Kidney capillary endothelial cell (primary cell): ENCODE results near the gene MAP7.

Experiments used
- DNase-seq: peaks from one replicate; pipeline ENCODE4 v3.0.0-alpha.2; 2018; ENCODE audit warnings: low spot score

The MAP7 gene

GRCh38 chr6:136564180-136564579 lies 14.0 kb upstream of the MAP7 start:
- no peak for DNase-seq

- DNase-seq = no peak
These were observed 13.3 kb upstream of the MAP7 start for GRCh38 chr6:136563386-136564152.

GRCh38 chr6:136562211-136562610 lies 12.0 kb upstream of the MAP7 start:
- no peak for DNase-seq

GRCh38 chr6:136553166-136553787 lies 3.1 kb upstream of the MAP7 start:
- no peak for DNase-seq

GRCh38 chr6:136552054-136552453 lies 1.8 kb upstream of the MAP7 start:
- DNase-seq = no peak

GRCh38 chr6:136551103-136551502 lies 881 bp upstream of the MAP7 start:
- no peak for DNase-seq

- DNase-seq = no peak
These were observed 235 bp downstream of the MAP7 start for GRCh38 chr6:136550045-136550329.

GRCh38 chr6:136549300-136550044 lies 750 bp downstream of the MAP7 start:
- DNase-seq = no peak

GRCh38 chr6:136548582-136549299 lies 1.5 kb downstream of the MAP7 start:
- DNase-seq = no peak

GRCh38 chr6:136547871-136548270 lies 2.4 kb downstream of the MAP7 start:
- DNase-seq = no peak

GRCh38 chr6:136547336-136547735 lies 2.9 kb downstream of the MAP7 start:
- peak; percentile 32 for DNase-seq

- DNase-seq = no peak
These were observed 3.9 kb downstream of the MAP7 start for GRCh38 chr6:136546331-136546730.

- DNase-seq = no peak
These were observed 5.9 kb downstream of the MAP7 start for GRCh38 chr6:136544326-136544725.

- DNase-seq = no peak
These were observed 8.8 kb downstream of the MAP7 start for GRCh38 chr6:136541395-136541794.

- DNase-seq = no peak
These were observed 10.1 kb downstream of the MAP7 start for GRCh38 chr6:136539967-136540652.

- DNase-seq = no peak
These were observed 11.4 kb downstream of the MAP7 start for GRCh38 chr6:136538836-136539235.

GRCh38 chr6:136535880-136536650 lies 14.2 kb downstream of the MAP7 start:
- no peak for DNase-seq

- DNase-seq = no peak
These were observed 15.0 kb downstream of the MAP7 start for GRCh38 chr6:136535017-136535765.

- no peak for DNase-seq
These were observed 16.0 kb downstream of the MAP7 start for GRCh38 chr6:136534268-136534667.

GRCh38 chr6:136533487-136533886 lies 16.7 kb downstream of the MAP7 start:
- DNase-seq = no peak

GRCh38 chr6:136532030-136532429 lies 18.2 kb downstream of the MAP7 start:
- DNase-seq = no peak
